Lung (tissue), 12 donors: ENCODE results near the gene PDGFC. TPM values are rescaled to one million over a fixed set of nuclear protein-coding genes. Genes with fewer than 3 reads are reported as not detected.
A peak's percentile ranks its signal among the peaks of the same experiment; 100 is the strongest.
"Not testable (repeated sequence)": the region's sequence is repeated elsewhere in the genome, so short reads cannot be mapped to it uniquely, and the experiment has no call there.

Experiments
- ATAC-seq: fragments of 200-7000 bp; cut with Tn5 transposase; one replicate; pipeline ENCODE4 v1.9.1; 2020; ENCODE audit warnings: moderate number of reproducible peaks; ENCODE audit not compliant: insufficient read depth, low FRiP score
- DNase-seq, 3 donors: peaks; one replicate each; pipeline ENCODE4 v3.0.0-alpha.2; 2013 to 2017
- H3K27ac ChIP-seq, 2 donors: one replicate each; pipeline ENCODE4 v1.5.1; 2013; ENCODE audit warnings: mild to moderate bottlenecking in 2 of 2, moderate library complexity in 2 of 2, control low read depth in 1 of 2, inconsistent platforms in 1 of 2, low read depth in 1 of 2, low read length in 1 of 2
- H3K27me3 ChIP-seq, 3 donors: one replicate each; pipeline ENCODE4 v1.5.1; 2013; ENCODE audit warnings: low read length in 2 of 3; ENCODE audit not compliant: control insufficient read depth in 3 of 3, insufficient read depth in 3 of 3
- H3K36me3 ChIP-seq, 4 donors: one replicate each; pipeline ENCODE4 v1.5.1; 2013; ENCODE audit warnings: low read length in 4 of 4, mild to moderate bottlenecking in 1 of 4, moderate library complexity in 1 of 4; ENCODE audit not compliant: control insufficient read depth in 4 of 4, insufficient read depth in 4 of 4
- H3K4me1 ChIP-seq, 5 donors: one replicate each; pipeline ENCODE4 v1.5.1; 2013; ENCODE audit warnings: low read length in 5 of 5, mild to moderate bottlenecking in 2 of 5, moderate library complexity in 1 of 5; ENCODE audit not compliant: control insufficient read depth in 5 of 5, insufficient read depth in 5 of 5
- H3K4me3 ChIP-seq: one replicate; pipeline ENCODE4 v1.5.1; 2013; ENCODE audit warnings: mild to moderate bottlenecking, control low read depth, moderate library complexity
- H3K9ac ChIP-seq, 2 donors: one replicate each; pipeline ENCODE4 v1.5.1; 2013; ENCODE audit warnings: low read length in 2 of 2, control low read depth in 1 of 2; ENCODE audit not compliant: insufficient read depth in 1 of 2
- H3K9me3 ChIP-seq, 4 donors: one replicate each; pipeline ENCODE4 v1.5.1; 2013; ENCODE audit warnings: low read length in 3 of 4, mild to moderate bottlenecking in 1 of 4, moderate library complexity in 1 of 4; ENCODE audit not compliant: control insufficient read depth in 4 of 4, insufficient read depth in 3 of 4
- CTCF ChIP-seq: IDR thresholded peaks from 2 replicates; pipeline ENCODE4 v1.5.1; 2012; ENCODE audit warnings: mild to moderate bottlenecking; ENCODE audit errors: control extremely low read depth, extremely low read depth
- WGBS, 2 donors: extraction: QIAGEN DNeasy Blood & Tissue Kit; methylation state at CpG; one replicate each; pipeline ENCODE4 v1.1.7; 2013; 5-methylcytosine and 5-hydroxymethylcytosine counted together
- polyA plus RNA-seq, 2 donors: library from polyadenylated mRNA; stranded (reverse); fragments of 200-250 nt; gene quantifications; one replicate each; pipeline ENCODE4 v1.2.1, GENCODE V29; 2013
- total RNA-seq, 2 donors: library from RNA; depleted of rRNA in 1 of 2; stranded (reverse); fragments of >200 nt in 1 of 2; gene quantifications; one replicate each; pipeline ENCODE4 v1.2.1, GENCODE V29; 2014 to 2021
- donor health status: control.
- donor health status: control.
- donor health status: Bipolar disorder and iron deficiency.
- donor health status: healthy.
- donor health status: DM: yes; HTN: yes; CAD: no.

Gene PDGFC
- total and polyA plus RNA-seq, 4 donors: 4.5 to 56.0 (median 11.7) TPM

GRCh38 chr4:156873799-156874198, 97.8 kb downstream of the PDGFC start:
- Histone ChIP-seq H3K4me3 (no peak overlapping the region), H3K9me3 (no peaks in the 10 kb centered on the region), H3K27me3 (no peaks in the 10 kb centered on the region), H3K9ac (no peak overlapping the region), H3K4me1 (peaks cover 0 to 6% (median 0%) of the 10 kb centered on the region in 5 donors), H3K36me3 (no peaks in the 10 kb centered on the region), H3K27ac (no peak overlapping the region)
- no peak for TF ChIP-seq CTCF
- WGBS, 2 donors: 85 to 94% methylated on average over 3 of the region's 3 CpGs
- ATAC-seq: no peak
- DNase-seq: no peak

DNA sequence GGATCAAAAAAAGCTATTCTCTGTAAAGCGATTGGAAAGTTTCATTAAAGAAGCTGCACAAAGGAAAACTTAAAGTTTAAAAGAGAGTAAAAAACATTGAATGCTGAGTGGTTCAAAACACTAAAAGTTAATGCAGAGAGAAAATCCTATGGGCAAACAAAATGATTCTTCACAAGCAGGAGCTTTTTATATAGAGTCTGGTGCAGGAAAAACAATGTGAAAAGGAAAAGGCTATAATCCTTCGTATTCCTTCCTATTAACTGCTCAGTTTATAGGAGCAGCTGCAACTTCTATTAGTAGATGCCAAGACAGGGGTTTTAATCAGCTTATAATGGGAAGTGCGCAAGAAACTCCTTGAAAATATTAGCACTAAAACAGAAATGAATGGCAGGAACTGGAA, 100.7 kb downstream of the PDGFC start:
- peak in 2 of 3 donors; percentile 28 to 45 for DNase-seq
- no peaks in the 10 kb centered on the region for H3K27me3 ChIP-seq
- 85 to 86% methylated on average over 3 of the region's 3 CpGs for WGBS, 2 donors
- peaks cover 0 to 3% (median 0%) of the 10 kb centered on the region in 4 donors for H3K36me3 ChIP-seq
- H3K9me3 ChIP-seq: no peaks in the 10 kb centered on the region
- no peak overlapping the region for H3K9ac ChIP-seq
- H3K4me1 ChIP-seq: peaks cover 0 to 6% (median 0%) of the 10 kb centered on the region in 5 donors
- no peak for TF ChIP-seq CTCF
- H3K4me3 ChIP-seq: no peak overlapping the region
- H3K27ac ChIP-seq: no peak overlapping the region
- no peak for ATAC-seq

- Histone ChIP-seq H3K27ac (no peak overlapping the region), H3K27me3 (no peaks in the 10 kb centered on the region), H3K4me1 (peaks cover 0 to 6% (median 0%) of the 10 kb centered on the region in 5 donors), H3K9me3 (no peaks in the 10 kb centered on the region), H3K9ac (no peak overlapping the region), H3K36me3 (peaks cover 0 to 3% (median 0%) of the 10 kb centered on the region in 4 donors), H3K4me3 (no peak overlapping the region)
- 25 to 37% methylated on average over 1 of the region's 1 CpG for WGBS, 2 donors
- no peak for ATAC-seq
- peak in 1 of 3 donors; percentile 4 for DNase-seq
- TF ChIP-seq CTCF: no peak
Observed at GRCh38 chr4:156870131-156870530, 101.5 kb downstream of the PDGFC start.

GRCh38 chr4:156866088-156866487, 105.5 kb downstream of the PDGFC start:
- not testable (repeated sequence) for H3K4me3 ChIP-seq, DNase-seq, H3K27me3 ChIP-seq, ATAC-seq, H3K9ac ChIP-seq, H3K36me3 ChIP-seq, H3K27ac ChIP-seq, H3K4me1 ChIP-seq, H3K9me3 ChIP-seq
- WGBS, 2 donors: 92 to 94% methylated on average over 1 to 2 of the region's 2 CpGs
